ENCODE results near the gene ABCB7.
"Not testable (repeated sequence)": the region's sequence is repeated elsewhere in the genome, so short reads cannot be mapped to it uniquely, and the experiment has no call there.

Gene ABCB7

DNA sequence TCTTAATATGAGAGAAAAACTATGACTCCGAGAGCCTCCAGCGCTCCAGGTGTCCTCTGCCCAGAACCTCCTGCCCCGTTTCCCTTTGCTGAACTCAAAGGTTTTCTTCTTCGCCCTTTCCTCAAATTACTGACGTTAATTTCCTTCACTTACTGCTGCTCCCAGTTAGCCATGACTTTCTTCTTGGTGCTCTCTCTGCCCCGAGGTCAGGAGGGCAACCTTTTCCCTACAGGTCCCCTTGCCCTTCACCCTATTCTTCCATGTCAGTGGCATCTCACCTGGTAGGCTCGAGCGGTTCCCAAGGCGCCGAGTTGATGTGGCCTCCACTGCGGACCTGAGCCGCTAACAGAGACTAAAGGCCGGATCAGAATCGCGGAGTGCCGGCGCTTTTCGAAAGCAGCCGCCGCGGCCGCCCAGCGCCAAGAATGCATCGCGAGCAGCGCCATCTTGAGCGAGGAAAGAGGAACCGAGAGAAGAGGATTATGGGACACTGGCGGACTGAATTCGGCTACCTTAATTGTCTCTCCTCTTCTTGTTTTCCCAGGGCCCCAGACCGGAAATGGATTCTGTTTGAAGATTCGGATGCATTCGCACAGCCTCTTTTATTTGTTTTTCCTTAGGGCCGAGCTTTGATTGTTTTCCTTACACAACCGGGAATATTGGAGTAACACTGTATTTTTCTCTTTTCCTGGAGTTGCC, at the start of gene ABCB7:
Gene ABCB7, minus strand, starts transcription at position 457 of the 699 bp plus-strand sequence. Its CDS starts 11 bp downstream, at position 446.
- DNase-seq (ENCODE audit: low read depth) = peak; percentile 29

DNA sequence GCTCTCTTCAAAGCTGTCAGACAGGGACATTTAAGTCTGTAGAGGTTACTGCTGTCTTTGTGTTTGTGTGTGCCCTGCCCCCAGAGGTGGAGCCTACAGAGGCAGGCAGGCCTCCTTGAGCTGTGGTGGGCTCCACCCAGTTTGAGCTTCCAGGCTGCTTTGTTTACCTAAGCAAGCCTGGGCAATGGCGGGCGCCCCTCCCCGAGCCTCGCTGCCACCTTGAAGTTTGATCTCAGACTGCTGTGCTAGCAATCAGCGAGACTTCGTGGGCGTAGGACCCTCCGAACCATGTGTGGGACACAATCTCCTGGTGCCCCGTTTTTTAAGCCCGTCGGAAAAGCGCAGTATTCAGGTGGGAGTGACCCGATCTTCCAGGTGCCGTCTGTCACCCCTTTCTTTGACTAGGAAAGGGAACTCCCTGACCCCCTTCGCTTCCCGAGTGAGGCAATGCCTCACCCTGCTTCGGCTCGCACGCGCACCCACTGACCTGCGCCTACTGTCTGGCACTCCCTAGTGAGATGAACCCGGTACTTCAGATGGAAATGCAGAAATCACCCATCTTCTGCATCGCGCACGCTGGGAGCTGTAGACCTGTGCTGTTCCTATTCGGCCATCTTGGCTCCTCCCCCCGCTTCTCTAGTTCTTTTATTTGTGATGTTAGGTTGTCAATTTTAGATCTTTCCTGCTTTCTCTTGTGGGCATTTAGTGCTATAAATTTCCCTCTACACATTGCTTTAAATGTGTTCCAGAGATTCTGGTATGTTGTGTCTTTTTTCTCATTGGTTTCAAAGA, 32.5 kb upstream of the ABCB7 start:
- not testable (repeated sequence) for DNase-seq (ENCODE audit: low read depth)

DNA sequence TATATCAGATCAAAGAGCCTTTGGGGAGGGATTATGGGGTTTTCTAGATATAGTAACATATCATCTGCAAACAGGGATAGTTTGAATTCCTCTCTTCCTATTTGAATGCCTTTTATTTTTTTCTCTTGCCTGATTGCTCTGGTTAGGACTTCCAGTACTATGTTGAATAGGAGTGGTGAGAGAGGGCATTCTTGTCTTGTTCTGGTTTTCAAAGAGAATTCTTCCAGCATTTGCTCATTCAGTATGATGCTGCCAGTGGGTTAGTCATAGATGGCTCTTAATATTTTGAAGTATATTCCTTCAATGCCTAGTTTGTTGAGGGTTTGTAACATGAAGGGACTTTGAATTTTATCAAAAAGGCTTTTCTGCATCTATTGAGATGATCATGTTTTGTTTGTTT, 25.6 kb upstream of the ABCB7 start:
- DNase-seq (ENCODE audit: low read depth) = no peak

DNA sequence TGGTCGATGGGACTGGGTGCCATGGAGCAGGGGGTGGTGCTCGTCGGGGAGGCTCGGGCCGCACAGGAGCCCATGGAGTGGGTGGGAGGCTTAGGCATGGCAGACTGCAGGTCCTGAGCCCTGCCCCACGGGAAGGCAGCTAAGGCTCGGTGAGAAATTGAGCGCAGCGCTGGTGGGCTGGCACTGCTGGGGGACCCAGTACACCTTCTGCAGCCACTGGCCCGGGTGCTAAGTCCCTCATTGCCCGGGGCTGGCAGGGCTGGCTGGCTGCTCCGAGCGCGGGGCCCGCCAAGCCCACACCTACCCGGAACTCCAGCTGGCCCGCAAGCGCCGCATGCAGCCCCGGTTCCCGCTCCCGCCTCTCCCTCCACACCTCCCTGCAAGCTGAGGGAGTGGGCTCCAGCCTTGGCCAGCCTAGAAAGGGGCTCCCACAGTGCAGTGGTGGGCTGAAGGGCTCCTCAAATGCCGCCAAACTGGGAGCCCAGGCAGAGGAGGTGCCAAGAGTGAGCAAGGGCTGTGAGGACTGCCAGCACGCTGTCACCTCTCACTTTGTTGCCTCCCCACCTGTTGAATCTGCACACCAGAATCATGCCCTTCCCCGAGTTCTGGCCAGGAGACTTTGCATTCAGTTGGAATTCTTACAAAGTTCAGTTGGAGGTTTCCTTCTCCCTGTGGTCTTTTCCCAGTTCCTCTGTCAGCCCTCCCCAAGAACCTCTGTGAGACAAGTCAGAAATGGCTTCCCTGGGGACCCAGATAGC, 23.6 kb upstream of the ABCB7 start:
- DNase-seq (ENCODE audit: low read depth) = not testable (repeated sequence)

DNA sequence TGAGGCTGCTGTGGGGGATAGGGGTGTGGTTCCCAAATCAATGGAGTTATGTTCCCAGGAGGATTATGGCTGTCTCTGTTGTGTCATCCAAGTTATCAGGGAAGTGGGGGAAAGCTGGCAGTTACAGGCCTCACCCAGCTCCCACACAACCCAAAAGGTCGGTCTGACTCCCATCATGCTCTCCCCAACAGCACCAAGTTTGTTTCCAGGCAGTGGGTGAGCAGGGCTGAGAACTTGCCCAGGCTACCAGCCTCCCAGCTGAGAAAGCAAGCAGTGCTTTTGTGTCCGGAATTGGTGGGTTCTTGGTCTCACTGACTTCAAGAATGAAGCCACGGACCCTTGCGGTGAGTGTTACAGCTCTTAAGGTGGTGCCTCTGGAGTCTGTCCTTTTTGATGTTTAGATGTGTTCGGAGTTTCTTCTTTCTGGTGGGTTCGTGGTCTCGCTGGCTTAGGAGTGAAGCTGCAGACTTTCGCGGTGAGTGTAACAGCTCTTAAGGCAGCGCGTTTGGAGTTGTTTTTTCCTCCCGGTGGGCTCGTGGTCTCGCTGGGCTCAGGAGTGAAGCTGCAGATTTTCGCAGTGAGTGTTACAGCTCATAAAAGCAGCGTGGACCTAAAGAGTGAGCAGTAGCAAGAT, 16.3 kb upstream of the ABCB7 start:
- DNase-seq (ENCODE audit: low read depth) = not testable (repeated sequence)

DNA sequence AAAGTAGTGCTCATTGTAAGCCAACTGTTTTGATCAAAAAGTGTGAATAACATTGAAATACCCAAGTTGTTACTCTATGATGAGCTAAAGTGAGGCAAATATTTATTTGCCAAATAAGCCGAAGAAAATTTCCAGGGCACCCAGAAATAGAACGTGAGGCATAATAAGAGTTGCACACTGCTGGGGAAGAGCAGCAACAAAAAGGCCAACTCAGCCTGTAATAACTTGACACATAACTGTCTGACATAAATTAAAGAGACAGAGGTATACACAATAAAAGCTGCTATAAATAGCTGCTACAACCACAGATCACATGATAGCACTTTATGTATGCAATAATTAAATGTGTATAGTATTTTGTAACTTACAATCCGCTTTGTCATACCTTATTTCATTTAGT, 2.0 kb upstream of the ABCB7 start:
- DNase-seq (ENCODE audit: low read depth) = no peak

DNA sequence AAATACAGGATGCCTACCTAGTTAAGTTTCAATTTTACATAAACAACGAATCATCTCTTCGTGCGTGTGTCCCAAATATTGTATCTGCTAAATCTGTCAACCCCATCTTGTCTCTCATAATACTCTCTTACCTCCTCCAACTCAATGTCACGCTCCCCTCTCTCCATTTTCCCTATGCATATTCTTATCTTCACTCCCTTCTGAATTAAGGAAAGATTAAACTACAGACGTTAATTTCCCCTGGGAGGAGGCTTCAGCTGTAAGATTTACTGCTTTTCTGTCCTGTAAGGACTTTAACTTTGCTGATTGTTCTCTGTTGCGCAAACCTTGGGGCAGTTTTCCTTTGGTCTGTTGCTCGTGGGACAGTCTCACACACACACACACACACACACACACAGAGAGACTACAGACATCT, 455 bp upstream of the ABCB7 start:
- DNase-seq (ENCODE audit: low read depth) = peak; percentile 3

DNA sequence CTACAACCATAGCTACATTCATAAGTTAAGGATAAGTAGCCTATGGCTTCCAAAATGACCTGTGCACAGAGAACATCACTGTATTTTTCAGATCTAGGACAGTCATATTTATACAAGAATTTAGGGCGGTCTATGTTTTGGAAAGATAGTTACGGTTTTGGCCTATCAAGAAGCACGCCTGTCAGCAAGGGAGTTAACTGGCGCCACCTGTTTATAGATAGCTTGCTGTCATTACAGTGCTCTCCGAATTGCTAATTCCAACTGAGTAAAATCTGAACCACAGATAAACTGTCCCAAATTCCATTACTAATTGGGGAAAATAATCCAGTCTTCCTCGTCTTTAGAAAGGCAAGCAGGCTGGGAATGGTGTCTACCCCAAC, 646 bp downstream of the ABCB7 start:
- peak; percentile 14 for DNase-seq (ENCODE audit: low read depth)

DNA sequence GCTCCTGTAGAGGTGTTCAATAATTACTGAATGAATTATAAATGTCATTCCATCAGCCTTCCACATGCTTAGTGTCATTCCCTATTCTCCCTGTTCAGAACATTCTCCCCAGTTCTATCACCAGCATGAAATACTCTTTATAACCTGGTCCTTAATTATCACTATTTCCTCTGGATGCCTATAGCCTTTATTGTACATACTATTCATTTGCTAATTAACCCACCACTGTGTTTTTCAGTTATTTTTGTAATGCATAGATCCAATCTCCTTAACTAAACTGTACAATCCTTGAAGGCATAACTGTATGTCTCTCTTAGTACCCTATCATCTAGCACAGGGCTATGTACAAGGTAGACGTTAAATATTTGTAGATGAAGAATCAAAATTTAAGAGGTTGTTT, 1.2 kb downstream of the ABCB7 start:
- no peak for DNase-seq (ENCODE audit: low read depth)

DNA sequence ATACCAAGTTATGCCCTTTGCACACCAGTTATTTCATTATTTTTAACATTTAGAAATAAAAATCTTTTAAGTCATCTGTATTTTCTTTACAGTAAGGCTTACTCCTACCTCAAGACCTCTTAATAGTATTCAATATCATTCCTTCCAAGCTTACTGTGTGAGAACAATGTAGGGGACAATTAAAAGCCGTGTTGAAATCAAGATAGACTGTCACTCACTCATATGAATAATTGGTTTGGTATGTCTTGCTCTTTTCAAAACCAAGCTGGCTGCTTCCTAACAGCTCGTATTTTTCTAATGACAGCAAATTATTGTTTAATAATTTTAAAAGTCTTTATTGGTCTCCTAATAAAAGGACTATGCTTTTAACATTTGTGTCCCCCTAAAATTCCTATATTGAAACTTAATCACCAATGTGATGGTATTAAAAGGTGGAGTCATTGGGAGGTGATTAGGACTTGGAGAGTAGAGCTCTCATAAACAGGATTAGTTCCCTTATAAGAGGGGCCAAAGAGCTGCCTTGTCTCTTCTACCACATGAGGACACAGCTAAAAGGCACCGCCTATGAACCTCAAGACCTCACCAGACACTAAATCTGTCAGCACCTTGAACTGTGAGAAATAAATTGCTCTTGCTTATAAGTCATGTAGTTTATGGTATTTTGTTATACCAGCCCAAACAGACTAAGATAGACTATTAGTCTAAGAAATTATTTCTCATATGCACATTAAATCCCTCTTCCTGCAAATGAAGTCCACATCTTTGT, 4.1 kb downstream of the ABCB7 start:
- no peak for DNase-seq (ENCODE audit: low read depth)

DNA sequence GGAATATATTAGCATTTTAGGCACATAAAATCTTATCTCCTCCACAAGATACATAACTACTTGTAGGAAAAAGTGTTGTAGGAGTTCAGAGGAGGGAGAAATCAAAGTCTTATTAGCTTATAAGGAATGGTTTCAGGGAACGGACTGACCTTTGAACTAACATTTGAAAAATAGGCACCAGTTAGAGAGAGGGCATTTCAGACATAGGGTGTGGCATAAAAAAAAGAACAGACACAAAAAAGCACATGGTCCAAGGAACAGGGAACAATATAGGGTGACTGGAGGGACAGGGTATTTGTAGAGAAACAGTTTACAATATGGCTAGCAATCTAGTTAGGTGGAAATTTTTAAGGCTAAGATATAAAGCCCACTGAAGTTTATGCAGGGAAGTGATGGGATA, 6.4 kb downstream of the ABCB7 start:
- DNase-seq (ENCODE audit: low read depth) = no peak

DNA sequence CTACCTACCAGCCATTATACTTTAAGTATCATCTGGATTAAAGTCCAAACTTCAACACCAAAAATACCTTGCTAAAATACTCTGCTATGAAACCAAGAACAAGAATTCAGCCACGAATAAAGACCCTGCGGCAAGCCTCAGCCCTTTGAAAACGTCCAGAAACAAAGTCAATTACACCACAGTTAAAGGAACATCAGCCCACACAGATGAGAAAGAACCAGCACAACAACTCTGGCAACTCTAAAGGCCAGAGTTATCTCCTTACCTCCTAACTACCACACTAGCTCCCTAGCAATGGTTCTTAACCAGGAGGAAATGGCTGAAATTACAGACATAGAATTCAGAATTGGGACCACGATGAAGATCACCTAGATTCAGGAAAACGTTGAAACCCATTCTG, 23.4 kb downstream of the ABCB7 start:
- no peak for DNase-seq (ENCODE audit: low read depth)

DNA sequence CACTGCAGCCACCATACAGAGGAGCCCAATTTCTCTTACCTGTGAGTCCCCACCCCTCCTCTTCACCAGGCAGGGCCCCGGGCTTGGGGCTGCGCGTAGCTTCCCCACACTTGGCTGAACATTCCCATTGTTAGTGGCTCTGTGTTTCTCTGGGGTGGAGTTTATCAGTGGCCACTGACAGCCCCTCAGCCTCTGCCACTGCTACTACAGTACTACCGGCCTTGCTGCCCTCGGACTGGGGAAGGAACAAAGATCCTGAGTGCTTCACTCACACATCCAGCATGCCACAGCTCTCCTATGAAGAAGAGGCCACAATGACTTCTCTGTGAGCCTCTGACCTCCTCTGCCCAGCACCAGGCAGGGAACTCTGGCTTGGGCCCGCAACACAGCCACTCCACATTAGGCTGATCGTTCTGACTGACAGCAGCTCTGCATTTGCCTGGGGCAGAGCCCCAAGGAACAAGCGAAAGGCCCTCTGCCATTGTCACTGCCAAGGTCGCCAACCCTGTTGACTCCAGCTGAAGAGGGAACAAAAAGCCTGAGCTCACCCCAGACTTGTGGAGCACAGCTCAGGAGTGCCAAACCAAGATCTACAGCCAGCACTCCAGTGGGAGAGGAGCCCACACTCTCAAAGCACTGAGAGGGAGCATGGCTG, 24.0 kb downstream of the ABCB7 start:
- DNase-seq (ENCODE audit: low read depth) = no peak

DNA sequence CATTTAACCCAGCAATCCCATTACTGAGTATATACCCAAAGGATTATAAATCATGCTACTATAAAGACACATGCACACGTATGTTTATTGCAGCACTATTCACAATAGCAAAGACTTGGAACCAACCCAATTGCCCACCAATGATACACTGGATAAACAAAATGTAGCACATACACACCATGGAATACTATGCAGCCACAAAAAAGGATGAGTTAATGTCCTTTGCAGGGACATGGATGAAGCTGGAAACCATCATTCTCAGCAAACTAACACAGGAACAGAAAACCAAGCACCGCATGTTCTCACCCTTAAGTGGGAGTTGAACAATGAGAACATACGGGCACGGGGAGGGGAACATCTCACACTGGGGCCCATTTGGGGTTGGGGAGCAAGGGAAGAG, 27.0 kb downstream of the ABCB7 start:
- not testable (repeated sequence) for DNase-seq (ENCODE audit: low read depth)

DNA sequence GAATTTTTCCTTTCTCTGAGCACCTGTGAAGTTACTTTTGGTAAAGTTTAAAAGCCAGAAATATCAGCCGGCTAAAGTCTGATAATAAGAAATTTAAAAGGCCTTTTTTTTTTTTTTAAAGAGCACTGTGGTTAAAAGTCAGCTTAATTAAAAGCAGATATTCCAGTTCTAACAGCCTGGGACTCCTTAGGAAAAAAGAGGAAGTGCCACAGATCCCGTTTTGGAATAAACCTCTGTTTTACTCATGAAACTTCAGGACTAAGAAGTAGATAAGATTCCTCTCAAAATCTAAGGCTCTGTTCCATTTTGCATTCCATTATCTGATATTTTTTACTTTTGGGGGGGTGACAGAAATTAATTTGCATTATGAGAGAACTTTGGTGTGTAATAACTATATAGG, 37.8 kb downstream of the ABCB7 start:
- no peak for DNase-seq (ENCODE audit: low read depth)

DNA sequence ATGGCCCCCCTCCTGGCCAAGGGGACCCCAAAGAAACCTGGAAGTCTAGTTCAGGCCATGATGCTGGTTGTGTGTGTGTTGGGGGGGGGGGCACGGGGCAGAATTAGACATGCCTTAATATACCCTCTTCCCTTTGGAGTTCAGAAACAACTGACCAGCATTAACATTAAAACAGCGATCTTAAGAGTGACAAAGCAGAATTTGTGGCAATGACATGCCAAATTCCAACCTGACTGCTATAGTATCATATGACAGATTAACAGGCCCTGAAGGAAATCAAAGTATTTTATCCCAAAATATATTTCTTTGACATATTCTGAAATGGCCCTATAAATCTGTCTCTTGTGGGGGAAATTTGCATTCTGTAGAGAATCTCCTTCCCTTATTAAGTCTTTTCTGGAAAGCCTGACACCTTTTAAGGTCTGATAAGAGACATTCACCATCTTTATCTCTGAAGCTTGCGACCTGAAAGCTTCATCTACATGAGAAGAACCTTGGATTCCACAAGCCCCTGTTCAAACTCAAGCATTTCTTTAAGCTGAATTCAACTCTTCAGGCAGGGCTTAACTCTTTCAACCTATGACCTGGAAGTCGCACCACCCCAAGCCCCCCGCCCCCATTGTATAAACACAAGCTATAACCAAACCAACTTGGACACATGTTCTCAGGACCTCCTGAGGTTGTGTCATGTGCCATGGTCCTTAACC, 40.2 kb downstream of the ABCB7 start:
- no peak for DNase-seq (ENCODE audit: low read depth)

DNA sequence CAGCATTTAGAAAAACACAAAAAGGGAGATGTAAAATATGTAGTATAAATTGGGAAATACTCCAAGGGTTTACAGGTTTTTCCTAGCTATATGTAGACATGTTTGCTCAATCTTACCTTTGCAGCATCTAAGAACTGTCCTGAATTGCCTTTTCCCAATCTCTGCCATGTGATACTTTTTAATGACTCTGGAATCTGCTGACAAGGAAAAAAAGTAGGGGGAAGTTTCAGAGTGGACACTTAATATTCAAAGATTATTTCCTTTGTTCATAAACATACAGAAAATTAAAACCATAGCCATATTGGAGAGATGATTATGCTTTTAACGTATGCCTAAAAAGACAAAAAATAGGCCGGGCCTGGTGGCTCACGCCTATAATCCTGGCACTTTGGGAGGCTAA, 41.4 kb downstream of the ABCB7 start:
- DNase-seq (ENCODE audit: low read depth) = no peak

DNA sequence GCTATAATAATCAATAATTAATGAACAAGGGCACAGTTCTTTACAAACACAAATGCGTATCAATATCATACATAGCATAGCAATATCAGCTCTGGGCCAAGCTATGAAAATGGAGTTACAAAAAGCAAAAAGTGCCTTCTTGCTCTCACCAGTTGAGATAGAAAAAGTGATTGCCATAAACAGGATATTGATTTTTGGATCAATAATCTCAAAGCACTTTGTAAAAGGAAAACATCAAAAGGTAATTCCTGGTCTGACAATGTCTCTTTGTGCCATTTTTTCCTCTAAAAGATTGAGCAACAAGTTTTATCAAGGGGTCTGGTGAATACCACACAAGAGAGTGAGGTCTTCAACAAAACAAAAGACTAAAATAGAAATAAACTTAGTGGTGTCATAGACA, 42.4 kb downstream of the ABCB7 start:
- no peak for DNase-seq (ENCODE audit: low read depth)

DNA sequence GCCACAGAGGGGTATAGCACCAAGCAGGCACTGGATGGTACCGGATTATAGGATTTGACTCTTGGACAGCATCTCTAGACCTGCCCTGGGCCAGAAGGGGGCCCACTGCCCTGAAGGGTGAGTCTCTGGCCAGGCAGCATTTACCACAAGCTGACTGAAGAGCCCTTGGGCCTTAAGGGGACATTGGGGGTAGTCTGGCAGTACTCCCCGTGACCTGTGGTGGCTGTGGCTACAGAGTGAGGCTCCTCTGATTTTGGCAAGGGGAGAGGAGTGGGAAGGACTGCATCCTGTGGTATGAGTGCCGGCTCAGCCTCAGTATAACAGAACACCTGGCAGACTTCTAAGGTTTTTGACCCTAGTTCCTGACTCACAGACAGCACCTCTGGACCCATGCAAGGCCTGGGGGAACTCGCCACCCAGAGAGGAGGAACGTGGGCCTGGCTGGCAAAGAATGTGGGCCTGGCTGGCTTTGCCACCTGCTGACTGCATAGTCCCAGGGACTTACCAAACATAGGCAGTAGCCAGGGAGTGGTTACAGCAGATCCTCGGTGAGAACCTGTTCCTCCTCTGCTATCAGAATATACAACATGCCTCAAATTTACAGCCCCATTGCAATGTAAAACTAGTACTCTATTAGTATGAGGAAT, 48.1 kb downstream of the ABCB7 start:
- DNase-seq (ENCODE audit: low read depth) = no peak

DNA sequence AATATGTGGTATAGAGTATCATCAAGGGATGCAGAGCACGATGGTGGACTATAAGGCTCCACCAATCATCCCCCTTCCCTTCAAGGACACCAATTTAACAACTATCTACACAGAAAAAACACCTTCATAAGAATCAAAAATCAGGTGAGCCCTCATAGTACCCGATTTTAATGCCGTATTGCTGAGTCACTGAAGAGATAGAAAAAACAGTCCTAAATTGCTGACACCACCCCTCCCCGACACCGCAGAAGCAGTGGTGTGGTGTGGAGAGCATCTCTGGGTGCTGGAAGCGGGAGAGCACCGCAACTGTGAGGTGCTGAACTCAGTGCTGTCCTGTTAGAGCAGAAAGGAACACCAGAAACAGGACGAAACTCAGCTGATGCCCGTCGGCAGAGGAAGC, 49.3 kb downstream of the ABCB7 start:
- no peak for DNase-seq (ENCODE audit: low read depth)
